ENCODE measurements around the gene CDKN2AIPNL.
"Not testable (repeated sequence)": the region's sequence is repeated elsewhere in the genome, so short reads cannot be mapped to it uniquely, and the experiment has no call there.

- TF ChIP-seq, protein P1, sequence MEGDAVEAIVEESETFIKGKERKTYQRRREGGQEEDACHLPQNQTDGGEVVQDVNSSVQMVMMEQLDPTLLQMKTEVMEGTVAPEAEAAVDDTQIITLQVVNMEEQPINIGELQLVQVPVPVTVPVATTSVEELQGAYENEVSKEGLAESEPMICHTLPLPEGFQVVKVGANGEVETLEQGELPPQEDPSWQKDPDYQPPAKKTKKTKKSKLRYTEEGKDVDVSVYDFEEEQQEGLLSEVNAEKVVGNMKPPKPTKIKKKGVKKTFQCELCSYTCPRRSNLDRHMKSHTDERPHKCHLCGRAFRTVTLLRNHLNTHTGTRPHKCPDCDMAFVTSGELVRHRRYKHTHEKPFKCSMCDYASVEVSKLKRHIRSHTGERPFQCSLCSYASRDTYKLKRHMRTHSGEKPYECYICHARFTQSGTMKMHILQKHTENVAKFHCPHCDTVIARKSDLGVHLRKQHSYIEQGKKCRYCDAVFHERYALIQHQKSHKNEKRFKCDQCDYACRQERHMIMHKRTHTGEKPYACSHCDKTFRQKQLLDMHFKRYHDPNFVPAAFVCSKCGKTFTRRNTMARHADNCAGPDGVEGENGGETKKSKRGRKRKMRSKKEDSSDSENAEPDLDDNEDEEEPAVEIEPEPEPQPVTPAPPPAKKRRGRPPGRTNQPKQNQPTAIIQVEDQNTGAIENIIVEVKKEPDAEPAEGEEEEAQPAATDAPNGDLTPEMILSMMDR (IDR thresholded peaks at IDR 0.05), result not testable (repeated sequence)
- not testable (repeated sequence) for TF ChIP-seq POLR2AphosphoS5, POLR2A (IDR thresholded peaks at IDR 0.05)
These were observed 38.0 kb downstream of the CDKN2AIPNL start for GRCh38 chr5:134373633-134374032.
